HT1080 (cell line): Measurements from ENCODE around the gene ONECUT3. TPM values are rescaled to one million over a fixed set of nuclear protein-coding genes. Genes with fewer than 3 reads are reported as not detected.
"Not testable (repeated sequence)": the region's sequence is repeated elsewhere in the genome, so short reads cannot be mapped to it uniquely, and the experiment has no call there.

Experiments used
- DNase-seq: peaks from one replicate; pipeline ENCODE4 v3.0.0-alpha.2; 2015; ENCODE audit warnings: low read depth
- polyA plus RNA-seq, 2 experiments: library from polyadenylated mRNA; depleted of rRNA; stranded (reverse); fragments of >200 nt; gene quantifications; 2 replicates each; pipeline ENCODE4 v1.2.3, GENCODE V29; 2015
- total RNA-seq: library from RNA; depleted of rRNA; stranded (reverse); fragments of >200 nt; shearing (Covaris generic); gene quantifications from 2 replicates; pipeline ENCODE4 v1.2.3, GENCODE V29; 2014; rRNA removed

ONECUT3 gene
- total RNA-seq: not detected in 2 replicates
- polyA plus RNA-seq (2015; cell fraction: cytosol; rRNA removed): not detected in 2 replicates
- not detected in 2 replicates for polyA plus RNA-seq (2015; cell fraction: nucleus; rRNA removed)

GRCh38 chr19:1752757-1753728, at the start of gene ONECUT3:
TSS of gene ONECUT3 (plus strand) at chr19:1753506. CDS start at chr19:1753663, 157 bp downstream.
- DNase-seq: no peak

- no peak for DNase-seq
These were observed 49.0 kb upstream of the ONECUT3 start for GRCh38 chr19:1704339-1704738.

GRCh38 chr19:1705367-1705766, 47.9 kb upstream of the ONECUT3 start:
- DNase-seq: no peak

GRCh38 chr19:1706646-1707045, 46.7 kb upstream of the ONECUT3 start:
- not testable (repeated sequence) for DNase-seq

- no peak for DNase-seq
These were observed 46.1 kb upstream of the ONECUT3 start for GRCh38 chr19:1707240-1707639.

- DNase-seq: no peak
These were observed 40.1 kb upstream of the ONECUT3 start for GRCh38 chr19:1713170-1713569.

- DNase-seq: no peak
These were observed 37.8 kb upstream of the ONECUT3 start for GRCh38 chr19:1715540-1715939.

GRCh38 chr19:1717200-1717969, 35.9 kb upstream of the ONECUT3 start:
- no peak for DNase-seq

- no peak for DNase-seq
These were observed 35.4 kb upstream of the ONECUT3 start for GRCh38 chr19:1717970-1718264.

GRCh38 chr19:1718420-1719291, 34.6 kb upstream of the ONECUT3 start:
- DNase-seq: no peak

- DNase-seq: no peak
These were observed 33.8 kb upstream of the ONECUT3 start for GRCh38 chr19:1719519-1719918.

- no peak for DNase-seq
These were observed 33.1 kb upstream of the ONECUT3 start for GRCh38 chr19:1720237-1720636.

- DNase-seq: no peak
These were observed 27.9 kb upstream of the ONECUT3 start for GRCh38 chr19:1725100-1726064.

GRCh38 chr19:1728816-1729567, 24.3 kb upstream of the ONECUT3 start:
- DNase-seq: no peak

GRCh38 chr19:1729568-1729925, 23.8 kb upstream of the ONECUT3 start:
- DNase-seq: no peak

GRCh38 chr19:1730157-1730556, 23.1 kb upstream of the ONECUT3 start:
- no peak for DNase-seq

GRCh38 chr19:1734321-1734966, 18.9 kb upstream of the ONECUT3 start:
- no peak for DNase-seq

- no peak for DNase-seq
These were observed 17.0 kb upstream of the ONECUT3 start for GRCh38 chr19:1736280-1736679.

- no peak for DNase-seq
These were observed 16.4 kb upstream of the ONECUT3 start for GRCh38 chr19:1736927-1737326.
